Parathyroid adenoma (tissue), 2 donors: Measurements from ENCODE around the gene OR6C2.
"Not testable (repeated sequence)": the region's sequence is repeated elsewhere in the genome, so short reads cannot be mapped to it uniquely, and the experiment has no call there.

Source experiments
- H2AFZ ChIP-seq: fragments of 300-600 bp; sonication (generic); one replicate; pipeline ENCODE4 v1.7.0; 2017; ENCODE audit warnings: antibody characterized with exemption, mild to moderate bottlenecking
- H3K27ac ChIP-seq: fragments of 300-600 bp; sonication (generic); one replicate; pipeline ENCODE4 v1.7.0; 2017
- H3K27me3 ChIP-seq: fragments of 300-600 bp; sonication (generic); one replicate; pipeline ENCODE4 v1.7.0; 2017; ENCODE audit warnings: low read length; ENCODE audit not compliant: control insufficient read depth, insufficient read depth
- H3K36me3 ChIP-seq: fragments of 300-600 bp; sonication (generic); one replicate; pipeline ENCODE4 v1.7.0; 2017; ENCODE audit warnings: low read length; ENCODE audit not compliant: control insufficient read depth, insufficient read depth
- H3K4me1 ChIP-seq: fragments of 300-600 bp; sonication (generic); one replicate; pipeline ENCODE4 v1.7.0; 2017; ENCODE audit warnings: control low read depth
- H3K4me2 ChIP-seq: fragments of 300-600 bp; sonication (generic); one replicate; pipeline ENCODE4 v1.7.0; 2017; ENCODE audit warnings: low read length
- H3K4me3 ChIP-seq: fragments of 300-600 bp; sonication (generic); one replicate; pipeline ENCODE4 v1.7.0; 2017; ENCODE audit warnings: low read depth, low read length
- H3K79me2 ChIP-seq: fragments of 300-600 bp; sonication (generic); one replicate; pipeline ENCODE4 v1.7.0; 2017; ENCODE audit warnings: control low read depth
- H3K9ac ChIP-seq: fragments of 300-600 bp; sonication (generic); one replicate; pipeline ENCODE4 v1.7.0; 2017; ENCODE audit warnings: mild to moderate bottlenecking
- H3K9me3 ChIP-seq: fragments of 300-600 bp; sonication (generic); one replicate; pipeline ENCODE4 v1.7.0; 2017; ENCODE audit warnings: low read length; ENCODE audit not compliant: control insufficient read depth
- CTCF ChIP-seq: fragments of 300-600 bp; sonication (generic); IDR thresholded peaks from one replicate; pipeline ENCODE4 v1.7.0; 2017; ENCODE audit warnings: antibody characterized with exemption, mild to moderate bottlenecking
- donor health status: primary hyperparathyroidism.

OR6C2 gene

DNA sequence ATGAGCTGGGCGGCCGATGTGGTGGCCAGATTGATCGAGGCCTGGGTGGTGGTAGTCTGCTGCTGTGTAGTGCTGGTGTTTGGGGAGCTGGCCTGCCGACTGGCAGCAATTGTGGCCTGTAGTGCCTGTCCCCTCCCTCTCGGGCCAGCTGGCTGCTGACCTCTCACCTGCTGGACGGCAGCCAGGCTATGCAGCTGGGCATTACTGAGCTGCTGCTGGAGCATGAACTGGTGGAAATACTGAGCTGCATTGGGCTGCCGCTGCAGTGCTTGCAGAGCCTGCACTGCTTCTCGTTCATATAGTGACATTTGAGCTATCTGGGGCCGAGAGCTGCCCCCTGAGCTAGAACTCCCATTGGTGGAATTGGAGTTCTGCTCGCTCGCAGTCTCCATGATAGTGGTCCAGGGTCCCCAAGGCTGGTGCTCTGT is 29.5 kb upstream of the OR6C2 start:
- H3K36me3 ChIP-seq, H3K4me1 ChIP-seq, H3K4me2 ChIP-seq, H3K79me2 ChIP-seq, H3K9ac ChIP-seq, H3K4me3 ChIP-seq, H3K27ac ChIP-seq, H3K27me3 ChIP-seq, H3K9me3 ChIP-seq: not testable (repeated sequence)
- H2AFZ ChIP-seq, result peak overlapping the region; percentile 8

DNA sequence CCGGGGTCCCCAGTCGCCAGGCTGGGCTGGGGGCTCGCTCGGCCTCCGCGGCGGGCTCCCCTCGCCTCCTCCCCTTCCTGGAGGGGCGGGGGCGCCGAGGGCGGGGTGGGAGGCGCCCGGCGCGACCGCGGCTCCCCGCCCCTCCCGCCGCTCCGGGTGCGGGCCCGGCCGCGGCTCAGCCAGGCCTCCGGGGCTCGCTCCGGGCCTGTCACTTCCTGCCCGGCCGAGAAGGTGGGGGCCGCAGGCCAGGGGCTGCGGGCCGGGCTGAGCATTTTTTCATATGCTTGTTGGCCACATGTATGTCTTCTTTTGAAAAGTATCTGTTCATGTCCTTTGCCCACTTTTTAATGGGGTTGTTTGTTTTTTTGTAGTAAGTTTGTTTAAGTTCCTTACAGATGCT is 29.0 kb upstream of the OR6C2 start:
- H3K36me3 ChIP-seq, H3K9me3 ChIP-seq, H3K79me2 ChIP-seq, H3K9ac ChIP-seq, H3K4me3 ChIP-seq, H3K27me3 ChIP-seq, H3K4me1 ChIP-seq, H3K27ac ChIP-seq, H3K4me2 ChIP-seq: not testable (repeated sequence)
- H2AFZ ChIP-seq, result peak overlapping the region; percentile 51

GRCh38 chr12:55416961-55417360 is 26.9 kb upstream of the OR6C2 start:
- no peak for TF ChIP-seq CTCF
- Histone ChIP-seq H3K79me2 (no peaks in the 10 kb centered on the region), H3K36me3 (no peaks in the 10 kb centered on the region), H3K9me3 (no peaks in the 10 kb centered on the region), H3K4me3 (no peak overlapping the region), H3K27ac (no peak overlapping the region), H3K9ac (no peak overlapping the region), H3K4me1 (no peaks in the 10 kb centered on the region), H3K4me2 (no peak overlapping the region), H2AFZ (no peak overlapping the region), H3K27me3 (no peaks in the 10 kb centered on the region)

DNA sequence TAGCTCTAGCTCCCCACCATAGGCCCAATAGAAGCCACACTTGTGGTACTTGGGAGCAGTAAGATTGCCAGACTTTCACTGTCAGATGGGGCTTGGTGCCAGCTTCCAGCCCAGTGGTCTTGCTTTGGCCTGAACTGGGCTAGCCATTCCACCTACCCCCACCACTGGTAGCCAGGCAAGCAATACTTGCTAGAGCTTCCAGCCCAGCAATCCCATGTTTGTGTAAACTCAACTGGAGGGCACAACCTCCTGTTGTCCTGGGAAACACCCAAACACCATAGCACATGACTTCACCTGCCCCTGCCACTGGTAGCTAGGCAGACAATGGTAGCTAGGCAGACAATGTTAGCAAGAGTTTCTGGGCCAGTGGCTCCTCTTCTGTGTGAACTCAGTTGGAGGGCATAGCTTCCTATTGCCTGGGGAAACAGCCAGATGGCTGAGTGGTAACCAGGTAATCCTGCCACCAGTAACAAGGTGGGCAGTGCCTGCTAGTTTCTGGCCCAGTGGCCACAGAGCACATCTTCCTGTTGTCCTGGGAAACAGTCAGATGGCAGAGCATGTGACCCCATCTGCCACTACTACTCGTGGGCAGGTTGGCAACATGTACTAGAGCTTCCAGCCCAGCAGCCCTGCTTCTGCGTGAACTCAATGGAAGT is 23.4 kb upstream of the OR6C2 start:
- no peaks in the 10 kb centered on the region for H3K27me3 ChIP-seq
- H3K27ac ChIP-seq, result no peak overlapping the region
- H3K4me1 ChIP-seq, result no peaks in the 10 kb centered on the region
- no peak overlapping the region for H2AFZ ChIP-seq
- no peaks in the 10 kb centered on the region for H3K36me3 ChIP-seq
- H3K9me3 ChIP-seq, result no peaks in the 10 kb centered on the region
- TF ChIP-seq CTCF, result no peak
- H3K4me2 ChIP-seq, result no peak overlapping the region
- no peaks in the 10 kb centered on the region for H3K79me2 ChIP-seq
- H3K4me3 ChIP-seq, result no peak overlapping the region
- no peak overlapping the region for H3K9ac ChIP-seq

- TF ChIP-seq CTCF, result no peak
- H3K27me3 ChIP-seq, result no peaks in the 10 kb centered on the region
- no peak within 1 kb of the TSS for H3K4me2 ChIP-seq
- no peak within 1 kb of the TSS for H3K4me3 ChIP-seq
- no peak within 1 kb of the TSS for H2AFZ ChIP-seq
- no peaks in the 10 kb centered on the region for H3K9me3 ChIP-seq
- no peaks in the 10 kb centered on the region for H3K4me1 ChIP-seq
- H3K9ac ChIP-seq, result no peak within 1 kb of the TSS
- H3K79me2 ChIP-seq, result no peaks in the 10 kb centered on the region
- H3K36me3 ChIP-seq, result no peaks in the 10 kb centered on the region
- no peak within 1 kb of the TSS for H3K27ac ChIP-seq
Observed at GRCh38 chr12:55425954-55426353, 17.9 kb upstream of the OR6C2 start, which contains the start of gene OR6C76. OR6C76 (plus strand) TSS chr12:55426254; CDS start chr12:55426254, 0 bp downstream.
